GM19193 (cell line): Measurements from ENCODE around the gene MET.

Experiments
- POLR2A ChIP-seq: IDR thresholded peaks from 4 replicates; pipeline ENCODE4 v1.6.1; 2011; ENCODE audit not compliant: insufficient read depth, insufficient read length; ENCODE audit errors: extremely low read depth

The MET gene

GRCh38 chr7:116671681-116672595 lies at the start of gene MET:
Gene MET (plus strand): TSS chr7:116672196. CDS start chr7:116699085, 26,889 bp downstream.
- TF ChIP-seq POLR2A, result no peak

GRCh38 chr7:116626886-116627285 lies 45.1 kb upstream of the MET start:
- TF ChIP-seq POLR2A, result no peak

- TF ChIP-seq POLR2A, result no peak
Measured at GRCh38 chr7:116629051-116629463, 42.9 kb upstream of the MET start.

- no peak for TF ChIP-seq POLR2A
Measured at GRCh38 chr7:116630357-116630756, 41.6 kb upstream of the MET start.

GRCh38 chr7:116630932-116631671 lies 40.9 kb upstream of the MET start:
- no peak for TF ChIP-seq POLR2A

GRCh38 chr7:116631676-116632075 lies 40.3 kb upstream of the MET start:
- no peak for TF ChIP-seq POLR2A

- TF ChIP-seq POLR2A, result no peak
Measured at GRCh38 chr7:116632384-116632783, 39.6 kb upstream of the MET start.

GRCh38 chr7:116633131-116633988 lies 38.6 kb upstream of the MET start:
- no peak for TF ChIP-seq POLR2A

- TF ChIP-seq POLR2A, result no peak
Measured at GRCh38 chr7:116636997-116637396, 35.0 kb upstream of the MET start.

- no peak for TF ChIP-seq POLR2A
Measured at GRCh38 chr7:116641551-116642153, 30.3 kb upstream of the MET start.

- no peak for TF ChIP-seq POLR2A
Measured at GRCh38 chr7:116644628-116645027, 27.4 kb upstream of the MET start.

GRCh38 chr7:116647290-116647689 lies 24.7 kb upstream of the MET start:
- no peak for TF ChIP-seq POLR2A

- TF ChIP-seq POLR2A, result no peak
Measured at GRCh38 chr7:116647861-116648260, 24.1 kb upstream of the MET start.

GRCh38 chr7:116650436-116650835 lies 21.6 kb upstream of the MET start:
- TF ChIP-seq POLR2A, result no peak
